AG04449 (cell line): Measurements from ENCODE around the gene MAST4.

Experiments
- CTCF ChIA-PET: fragments of 350-600 bp; formaldehyde crosslinking; extraction: SDS; loops from one replicate; lab custom pipeline; 2021; ENCODE audit warnings: antibody characterized with exemption; lab: Yijun Ruan, JAX
- POLR2A ChIA-PET: fragments of 400-600, 350-600 bp; formaldehyde crosslinking; extraction: SDS; loops from one replicate; lab custom pipeline; 2020; ENCODE audit warnings: antibody characterized with exemption, inconsistent platforms; lab: Yijun Ruan, JAX
- DNase-seq: peaks from one replicate; pipeline ENCODE4 v3.0.0-alpha.2; 2010; ENCODE audit warnings: low read depth, low spot score
- H3K4me3 ChIP-seq: 2 replicates; pipeline ENCODE4 v1.5.1; 2011; ENCODE audit warnings: low read depth, mild to moderate bottlenecking, control low read depth, low read length
- TF ChIP-seq, protein P1 (sequence below): IDR thresholded peaks from one replicate; pipeline ENCODE4 v1.5.1; 2011; ENCODE audit warnings: mild to moderate bottlenecking, moderate library complexity, low read length, control low read depth, inconsistent platforms; ENCODE audit not compliant: insufficient read depth; ENCODE audit errors: missing control alignments

The MAST4 gene

DNA sequence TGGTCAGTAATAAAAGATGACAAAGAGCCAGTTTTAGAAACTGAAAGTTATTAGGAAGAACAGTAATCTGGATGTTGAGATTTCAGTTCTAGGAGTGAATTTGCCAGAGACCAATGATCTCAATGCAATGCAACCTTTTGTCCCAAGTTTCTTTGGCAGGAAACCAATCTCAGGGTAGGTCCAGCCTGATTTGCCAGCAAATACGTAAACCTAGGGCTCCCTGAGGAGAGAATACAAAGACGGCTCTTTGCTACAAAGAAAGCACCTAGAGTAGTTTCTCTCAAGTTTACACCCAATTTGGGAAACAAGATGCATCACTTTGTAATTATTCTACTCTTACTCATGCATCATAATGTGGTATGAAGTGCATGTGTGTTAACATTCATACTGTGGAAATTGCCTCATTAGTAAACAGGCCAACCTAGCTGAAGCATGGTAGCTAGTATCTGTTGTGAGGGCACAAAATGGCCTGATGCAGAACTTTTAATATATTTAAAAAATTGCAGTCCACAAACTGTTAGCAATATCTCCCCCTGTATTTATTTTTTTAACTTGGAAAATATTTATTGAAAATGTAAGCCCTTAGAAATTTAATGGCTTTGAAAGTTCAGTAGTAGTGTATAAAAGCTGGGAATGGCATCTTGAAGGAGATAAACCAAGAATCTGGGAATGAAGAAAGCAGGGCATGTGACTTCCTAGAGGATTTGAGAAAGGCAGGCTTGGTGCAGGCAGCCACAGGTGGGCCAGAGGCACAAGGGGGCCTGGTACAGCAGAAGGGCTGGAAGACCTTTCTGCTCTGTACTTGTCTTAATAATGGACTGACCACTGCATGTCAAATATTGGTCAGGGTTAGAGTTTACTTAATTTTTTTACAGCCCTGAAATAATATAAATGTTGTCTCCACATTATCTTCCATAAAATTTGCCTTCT, 59.5 kb downstream of the MAST4 start:
- CTCF ChIA-PET, result no interaction called here
- TF ChIP-seq, protein P1, sequence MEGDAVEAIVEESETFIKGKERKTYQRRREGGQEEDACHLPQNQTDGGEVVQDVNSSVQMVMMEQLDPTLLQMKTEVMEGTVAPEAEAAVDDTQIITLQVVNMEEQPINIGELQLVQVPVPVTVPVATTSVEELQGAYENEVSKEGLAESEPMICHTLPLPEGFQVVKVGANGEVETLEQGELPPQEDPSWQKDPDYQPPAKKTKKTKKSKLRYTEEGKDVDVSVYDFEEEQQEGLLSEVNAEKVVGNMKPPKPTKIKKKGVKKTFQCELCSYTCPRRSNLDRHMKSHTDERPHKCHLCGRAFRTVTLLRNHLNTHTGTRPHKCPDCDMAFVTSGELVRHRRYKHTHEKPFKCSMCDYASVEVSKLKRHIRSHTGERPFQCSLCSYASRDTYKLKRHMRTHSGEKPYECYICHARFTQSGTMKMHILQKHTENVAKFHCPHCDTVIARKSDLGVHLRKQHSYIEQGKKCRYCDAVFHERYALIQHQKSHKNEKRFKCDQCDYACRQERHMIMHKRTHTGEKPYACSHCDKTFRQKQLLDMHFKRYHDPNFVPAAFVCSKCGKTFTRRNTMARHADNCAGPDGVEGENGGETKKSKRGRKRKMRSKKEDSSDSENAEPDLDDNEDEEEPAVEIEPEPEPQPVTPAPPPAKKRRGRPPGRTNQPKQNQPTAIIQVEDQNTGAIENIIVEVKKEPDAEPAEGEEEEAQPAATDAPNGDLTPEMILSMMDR, result no peak
- DNase-seq, result no peak
- no peak overlapping the region for H3K4me3 ChIP-seq
- POLR2A ChIA-PET, result no interaction called here

DNA sequence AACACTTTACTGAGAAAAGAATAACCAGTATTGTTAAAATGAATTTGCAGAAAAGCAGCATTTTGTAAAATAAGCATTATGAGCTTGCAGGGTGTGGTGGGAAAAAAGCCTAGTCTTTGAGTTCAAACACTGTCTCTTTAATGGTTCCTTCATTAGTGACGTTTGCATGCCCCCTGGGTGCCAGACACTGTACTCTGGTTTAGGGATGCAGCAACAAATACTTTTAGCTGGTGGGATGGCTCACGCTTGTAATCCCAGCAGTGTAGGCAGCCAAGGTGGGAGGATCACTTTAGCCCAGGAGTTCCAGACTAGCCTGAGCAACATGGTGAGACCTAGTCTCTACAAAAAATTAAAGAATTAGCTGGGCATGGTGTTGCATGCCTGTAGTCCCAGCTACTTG, 62.3 kb downstream of the MAST4 start:
- DNase-seq, result no peak
- ChIA-PET CTCF (no interaction called here), POLR2A (no interaction called here)
- no peak overlapping the region for H3K4me3 ChIP-seq
- TF ChIP-seq, protein P1, result no peak

DNA sequence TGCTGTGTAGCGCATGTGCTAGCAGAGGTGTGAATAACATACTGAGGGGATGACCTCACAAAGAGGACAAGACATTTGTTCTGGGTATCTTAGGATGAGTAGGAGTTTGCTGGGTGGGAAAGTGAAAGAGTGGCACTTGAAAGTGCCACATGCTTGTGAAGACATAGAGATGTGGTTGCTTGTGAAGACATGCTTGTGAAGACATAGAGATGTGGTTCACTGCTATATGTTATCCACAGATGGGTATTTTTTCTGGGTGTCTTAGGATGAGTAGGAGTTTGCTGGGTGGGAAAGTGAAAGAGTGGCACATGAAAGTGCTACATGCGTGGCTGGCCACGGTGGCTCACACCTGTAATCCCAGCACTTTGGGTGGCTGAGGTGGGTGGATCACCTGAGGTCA, 63.6 kb downstream of the MAST4 start:
- H3K4me3 ChIP-seq, result no peak overlapping the region
- ChIA-PET CTCF (no interaction called here), POLR2A (no interaction called here)
- DNase-seq, result no peak
- TF ChIP-seq, protein P1, result no peak

DNA sequence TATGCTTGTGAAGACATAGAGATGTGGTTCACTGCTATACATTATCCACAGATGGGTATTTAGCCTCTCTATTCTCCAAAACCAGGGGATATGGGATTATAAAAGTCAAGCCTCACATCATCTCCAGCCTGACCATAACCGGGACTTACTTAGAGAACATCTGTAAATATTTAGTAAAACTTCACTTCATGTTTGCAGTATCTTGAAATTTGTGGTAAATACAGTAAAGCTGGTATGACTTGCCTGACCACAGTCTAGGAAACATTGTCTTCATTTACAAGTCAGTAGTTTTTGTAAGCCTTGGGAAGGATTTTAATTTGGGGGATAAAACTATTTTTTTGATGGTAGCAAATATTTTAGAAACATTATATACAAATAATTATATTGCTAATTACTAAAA, 64.2 kb downstream of the MAST4 start:
- CTCF ChIA-PET, result no interaction called here
- TF ChIP-seq, protein P1, result no peak
- POLR2A ChIA-PET, result interaction anchor here (0.6 kb wide), 1 partner anchor 477 kb away, joined by 3 read pairs; no protein-coding TSS in a partner anchor

DNA sequence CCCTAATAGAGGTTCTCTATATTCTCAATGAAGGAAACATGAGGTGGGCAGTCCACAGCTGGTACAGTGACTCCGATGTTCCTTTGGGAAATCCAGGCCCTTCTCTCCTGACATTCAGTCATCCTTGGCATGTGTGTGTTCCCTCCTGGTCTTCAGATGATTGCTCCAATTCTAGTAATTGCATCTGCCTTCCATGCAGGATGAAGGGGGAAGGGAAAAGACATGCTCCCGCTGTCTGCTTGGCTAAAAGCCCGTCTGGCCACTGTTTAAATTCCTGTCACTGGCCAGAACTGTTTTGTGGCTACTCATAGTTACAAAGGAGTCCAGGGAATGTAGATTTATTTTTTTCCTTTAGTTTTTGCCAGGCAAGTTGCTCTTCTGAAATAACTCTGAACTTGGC, 65.0 kb downstream of the MAST4 start:
- no peak overlapping the region for H3K4me3 ChIP-seq
- ChIA-PET CTCF (no interaction called here), POLR2A (interaction anchor here (0.6 kb wide), 1 partner anchor 477 kb away, joined by 3 read pairs; no protein-coding TSS in a partner anchor)
- DNase-seq, result no peak
- TF ChIP-seq, protein P1, result no peak

More for the DNA sequence above, 64.2 kb downstream of the MAST4 start:
- no peak for DNase-seq
- no peak overlapping the region for H3K4me3 ChIP-seq

DNA sequence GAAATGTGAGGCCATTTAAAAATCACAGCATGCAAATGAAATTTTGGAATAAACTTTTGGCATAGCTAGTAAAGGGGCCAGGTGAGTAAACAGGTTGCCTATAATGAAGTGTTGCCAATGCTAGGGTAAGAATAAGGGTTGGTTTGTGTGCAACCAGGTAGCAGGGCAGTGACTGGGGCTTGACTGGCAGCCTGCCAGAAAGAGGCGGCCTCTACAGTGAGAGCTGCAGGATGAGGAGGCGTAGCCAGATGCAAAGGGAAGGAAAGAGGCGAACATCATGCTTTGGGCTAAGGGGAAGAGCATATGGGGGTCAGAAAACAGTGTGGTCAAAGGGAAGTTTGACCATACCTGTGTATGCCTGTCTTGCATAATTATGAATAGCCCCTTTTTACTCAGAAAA, 70.6 kb downstream of the MAST4 start:
- TF ChIP-seq, protein P1, result no peak

More for the DNA sequence above, 70.6 kb downstream of the MAST4 start:
- no peak overlapping the region for H3K4me3 ChIP-seq
- DNase-seq, result no peak
- CTCF ChIA-PET, result no interaction called here
- POLR2A ChIA-PET, result no interaction called here
